ENCODE measurements around the gene RRP36. TPM values are rescaled to one million over a fixed set of nuclear protein-coding genes. Genes with fewer than 3 reads are reported as not detected.

Gene RRP36
- total RNA-seq, 1 donor from 2014 or later: 109 TPM

GRCh38 chr6:42978487-42978838 is 43.0 kb upstream of the RRP36 start:
- Mint-ChIP-seq H3K4me3 (ENCODE audit: unreplicated experiment) (peak overlapping the region; percentile 90), H3K27ac (ENCODE audit: unreplicated experiment) (no peak overlapping the region), H3K27me3 (ENCODE audit: unreplicated experiment) (peaks cover 5% of the 10 kb centered on the region), H3K4me1 (ENCODE audit: low read depth, unreplicated experiment) (peaks cover 9% of the 10 kb centered on the region), H3K36me3 (ENCODE audit: unreplicated experiment) (no peaks in the 10 kb centered on the region), H3K9me3 (ENCODE audit: unreplicated experiment) (peaks cover 4% of the 10 kb centered on the region)
- no peak for TF ChIP-seq CTCF (IDR thresholded peaks at IDR 0.05; ENCODE audit: partially characterized antibody, unreplicated experiment)
- DNase-seq: peak; percentile 47

GRCh38 chr6:42978839-42979522 is 42.4 kb upstream of the RRP36 start, which contains the start of gene PEX6:
Gene PEX6 (minus strand): TSS chr6:42979181. CDS start chr6:42979150, 31 bp downstream.
- peaks cover 4% of the 10 kb centered on the region for H3K9me3 Mint-ChIP-seq (ENCODE audit: unreplicated experiment)
- H3K4me3 Mint-ChIP-seq (ENCODE audit: unreplicated experiment): peak within 1 kb of the TSS; percentile 96
- no peaks in the 10 kb centered on the region for H3K36me3 Mint-ChIP-seq (ENCODE audit: unreplicated experiment)
- H3K27me3 Mint-ChIP-seq (ENCODE audit: unreplicated experiment): peaks cover 5% of the 10 kb centered on the region
- DNase-seq: peak; percentile 94
- peak within 1 kb of the TSS; percentile 85 for H3K27ac Mint-ChIP-seq (ENCODE audit: unreplicated experiment)
- TF ChIP-seq CTCF (IDR thresholded peaks at IDR 0.05; ENCODE audit: partially characterized antibody, unreplicated experiment): no peak
- peaks cover 10% of the 10 kb centered on the region for H3K4me1 Mint-ChIP-seq (ENCODE audit: low read depth, unreplicated experiment)

GRCh38 chr6:42979523-42980177 is 41.8 kb upstream of the RRP36 start:
- no peaks in the 10 kb centered on the region for H3K36me3 Mint-ChIP-seq (ENCODE audit: unreplicated experiment)
- H3K9me3 Mint-ChIP-seq (ENCODE audit: unreplicated experiment): peaks cover 4% of the 10 kb centered on the region
- peak overlapping the region; percentile 96 for H3K4me3 Mint-ChIP-seq (ENCODE audit: unreplicated experiment)
- TF ChIP-seq CTCF (IDR thresholded peaks at IDR 0.05; ENCODE audit: partially characterized antibody, unreplicated experiment): no peak
- H3K4me1 Mint-ChIP-seq (ENCODE audit: low read depth, unreplicated experiment): peaks cover 10% of the 10 kb centered on the region
- H3K27me3 Mint-ChIP-seq (ENCODE audit: unreplicated experiment): peaks cover 5% of the 10 kb centered on the region
- peak overlapping the region; percentile 85 for H3K27ac Mint-ChIP-seq (ENCODE audit: unreplicated experiment)
- DNase-seq: no peak

- Mint-ChIP-seq H3K4me3 (ENCODE audit: unreplicated experiment) (no peak overlapping the region), H3K4me1 (ENCODE audit: low read depth, unreplicated experiment) (peaks cover 17% of the 10 kb centered on the region), H3K9me3 (ENCODE audit: unreplicated experiment) (peaks cover 13% of the 10 kb centered on the region), H3K36me3 (ENCODE audit: unreplicated experiment) (no peaks in the 10 kb centered on the region), H3K27ac (ENCODE audit: unreplicated experiment) (no peak overlapping the region), H3K27me3 (ENCODE audit: unreplicated experiment) (peaks cover 8% of the 10 kb centered on the region)
- TF ChIP-seq CTCF (IDR thresholded peaks at IDR 0.05; ENCODE audit: partially characterized antibody, unreplicated experiment): no peak
- DNase-seq: no peak
Measured at GRCh38 chr6:42981836-42982235, 39.6 kb upstream of the RRP36 start.

All from glutamatergic neuron (in vitro differentiated cells).